HepG2 (cell line): ENCODE results near the gene ERP27.

Experiments
- CEBPZ ChIP-seq: IDR thresholded peaks from 2 replicates; pipeline ENCODE4 v1.6.1; 2012; ENCODE audit warnings: low read length, improper control_type of control experiment
- CENPX ChIP-seq: sonication (generic); formaldehyde crosslinking; IDR thresholded peaks from 2 replicates; pipeline ENCODE4 v1.9.0; 2021; ENCODE audit warnings: mild to moderate bottlenecking, missing genetic modification reagents, moderate library complexity
- DMAP1 ChIP-seq: IDR thresholded peaks from 2 replicates; pipeline ENCODE4 v1.6.1; 2016
- HNRNPK ChIP-seq: fragments of 200-400 bp; formaldehyde crosslinking; IDR thresholded peaks from 2 replicates; pipeline ENCODE4 v1.6.1; 2018; ENCODE audit warnings: low read length, low read depth, moderate library complexity, mild to moderate bottlenecking; ENCODE audit not compliant: poor library complexity, severe bottlenecking
- NR2F2 ChIP-seq: IDR thresholded peaks from 2 replicates; pipeline ENCODE4 v1.6.1; 2012; ENCODE audit warnings: low read depth, inconsistent platforms, borderline replicate concordance
- YY1 ChIP-seq: IDR thresholded peaks from 2 replicates; pipeline ENCODE4 v1.6.1; 2011; ENCODE audit warnings: low read length, low read depth, moderate library complexity, mild to moderate bottlenecking; ENCODE audit not compliant: insufficient read depth, insufficient replicate concordance
- TF ChIP-seq, protein P1 (sequence below): sonication (generic); formaldehyde crosslinking; IDR thresholded peaks from 2 replicates; pipeline ENCODE4 v1.4.0; 2020; ENCODE audit warnings: missing genetic modification reagents

DNA sequence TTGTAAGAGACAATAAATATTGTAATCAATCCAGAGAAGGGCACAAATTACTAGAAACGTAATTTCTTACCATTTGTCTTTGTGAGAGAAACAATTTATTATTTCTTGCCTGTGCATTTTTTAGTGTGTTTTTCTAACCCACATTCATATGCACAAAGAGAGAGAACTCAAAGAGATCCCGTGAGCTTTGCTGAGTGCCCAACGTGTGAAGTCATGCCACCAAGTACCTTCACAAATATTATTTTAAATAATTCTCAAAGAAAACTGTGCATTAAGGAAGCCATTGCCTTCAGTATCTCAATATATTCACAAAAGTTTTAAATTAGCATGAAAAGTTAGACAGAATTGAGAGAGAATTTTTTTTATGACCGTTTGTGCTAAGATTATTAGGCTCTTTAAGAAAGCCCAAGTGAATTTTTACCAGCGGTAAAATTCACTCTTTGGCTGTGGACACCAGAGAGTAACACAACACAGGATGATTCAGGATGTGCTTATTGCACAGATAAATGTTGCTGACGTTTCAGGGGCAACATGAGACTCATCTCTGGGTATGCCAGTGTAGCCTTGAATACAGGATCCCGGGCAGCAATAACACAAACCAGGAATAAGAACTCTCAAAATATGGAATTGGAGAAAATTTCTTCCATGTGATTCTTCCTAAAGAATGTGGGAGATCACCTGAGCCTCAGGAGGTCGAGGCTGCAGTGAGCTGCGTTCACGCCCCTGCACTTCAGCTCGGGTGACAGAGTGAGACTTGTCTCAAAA is 20.2 kb upstream of the ERP27 start:
- TF ChIP-seq HNRNPK (no peak), YY1 (no peak), NR2F2 (no peak), CENPX (CRISPR knock-in tag) (no peak), DMAP1 (CRISPR knock-in tag) (no peak), CEBPZ (no peak)
- TF ChIP-seq, protein P1, sequence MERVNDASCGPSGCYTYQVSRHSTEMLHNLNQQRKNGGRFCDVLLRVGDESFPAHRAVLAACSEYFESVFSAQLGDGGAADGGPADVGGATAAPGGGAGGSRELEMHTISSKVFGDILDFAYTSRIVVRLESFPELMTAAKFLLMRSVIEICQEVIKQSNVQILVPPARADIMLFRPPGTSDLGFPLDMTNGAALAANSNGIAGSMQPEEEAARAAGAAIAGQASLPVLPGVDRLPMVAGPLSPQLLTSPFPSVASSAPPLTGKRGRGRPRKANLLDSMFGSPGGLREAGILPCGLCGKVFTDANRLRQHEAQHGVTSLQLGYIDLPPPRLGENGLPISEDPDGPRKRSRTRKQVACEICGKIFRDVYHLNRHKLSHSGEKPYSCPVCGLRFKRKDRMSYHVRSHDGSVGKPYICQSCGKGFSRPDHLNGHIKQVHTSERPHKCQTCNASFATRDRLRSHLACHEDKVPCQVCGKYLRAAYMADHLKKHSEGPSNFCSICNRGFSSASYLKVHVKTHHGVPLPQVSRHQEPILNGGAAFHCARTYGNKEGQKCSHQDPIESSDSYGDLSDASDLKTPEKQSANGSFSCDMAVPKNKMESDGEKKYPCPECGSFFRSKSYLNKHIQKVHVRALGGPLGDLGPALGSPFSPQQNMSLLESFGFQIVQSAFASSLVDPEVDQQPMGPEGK: no peak
